Skeletal muscle satellite cell (primary cell): Measurements from ENCODE around the gene DDI1.
"Not testable (repeated sequence)": the region's sequence is repeated elsewhere in the genome, so short reads cannot be mapped to it uniquely, and the experiment has no call there.

ENCODE experiments used
- H3K27me3 ChIP-seq: 2 replicates; pipeline ENCODE4 v1.7.0; 2013; ENCODE audit warnings: low read length; ENCODE audit not compliant: control insufficient read depth, insufficient read depth
- H3K36me3 ChIP-seq: 2 replicates; pipeline ENCODE4 v1.7.0; 2013; ENCODE audit warnings: mild to moderate bottlenecking, control low read depth, low read length; ENCODE audit not compliant: insufficient read depth
- H3K4me1 ChIP-seq: 2 replicates; pipeline ENCODE4 v1.7.0; 2013; ENCODE audit warnings: low read length; ENCODE audit not compliant: control insufficient read depth, insufficient read depth
- H3K4me2 ChIP-seq: 2 replicates; pipeline ENCODE4 v1.7.0; 2013; ENCODE audit warnings: mild to moderate bottlenecking, low read length
- H3K4me3 ChIP-seq: 2 replicates; pipeline ENCODE4 v1.7.0; 2013; ENCODE audit warnings: low read length
- H3K9ac ChIP-seq: 2 replicates; pipeline ENCODE4 v1.7.0; 2013; ENCODE audit warnings: mild to moderate bottlenecking, low read depth, low read length, moderate library complexity
- H3K9me3 ChIP-seq: replicated peaks from 2 replicates; pipeline ENCODE4 v1.7.0; 2013; ENCODE audit warnings: mild to moderate bottlenecking, control low read depth, low read length

Gene DDI1

GRCh38 chr11:104043142-104043541, 6.7 kb downstream of the DDI1 start:
- Histone ChIP-seq H3K4me2 (no peak overlapping the region), H3K4me3 (no peak overlapping the region), H3K9me3 (no peaks in the 10 kb centered on the region), H3K27me3 (no peaks in the 10 kb centered on the region), H3K4me1 (no peaks in the 10 kb centered on the region), H3K36me3 (no peaks in the 10 kb centered on the region), H3K9ac (no peak overlapping the region)

GRCh38 chr11:104043678-104044239, 7.3 kb downstream of the DDI1 start:
- no peaks in the 10 kb centered on the region for H3K9me3 ChIP-seq
- H3K9ac ChIP-seq, result no peak overlapping the region
- no peaks in the 10 kb centered on the region for H3K36me3 ChIP-seq
- H3K27me3 ChIP-seq, result no peaks in the 10 kb centered on the region
- no peak overlapping the region for H3K4me3 ChIP-seq
- H3K4me1 ChIP-seq, result no peaks in the 10 kb centered on the region
- no peak overlapping the region for H3K4me2 ChIP-seq

- Histone ChIP-seq H3K4me1 (no peaks in the 10 kb centered on the region), H3K9me3 (no peaks in the 10 kb centered on the region), H3K4me3 (no peak overlapping the region), H3K36me3 (no peaks in the 10 kb centered on the region), H3K9ac (no peak overlapping the region), H3K4me2 (no peak overlapping the region), H3K27me3 (no peaks in the 10 kb centered on the region)
Measured at GRCh38 chr11:104046331-104046730, 9.9 kb downstream of the DDI1 start.

- not testable (repeated sequence) for H3K36me3 ChIP-seq, H3K4me1 ChIP-seq, H3K27me3 ChIP-seq, H3K4me3 ChIP-seq, H3K9me3 ChIP-seq, H3K4me2 ChIP-seq, H3K9ac ChIP-seq
Measured at GRCh38 chr11:104046858-104047257, 10.4 kb downstream of the DDI1 start.

- Histone ChIP-seq H3K4me2 (no peak overlapping the region), H3K4me3 (no peak overlapping the region), H3K9me3 (no peaks in the 10 kb centered on the region), H3K4me1 (no peaks in the 10 kb centered on the region), H3K9ac (no peak overlapping the region), H3K36me3 (no peaks in the 10 kb centered on the region), H3K27me3 (no peaks in the 10 kb centered on the region)
Measured at GRCh38 chr11:104049116-104049515, 12.7 kb downstream of the DDI1 start.

GRCh38 chr11:104051778-104052177, 15.3 kb downstream of the DDI1 start:
- no peak overlapping the region for H3K4me2 ChIP-seq
- H3K4me1 ChIP-seq, result no peaks in the 10 kb centered on the region
- no peaks in the 10 kb centered on the region for H3K27me3 ChIP-seq
- no peaks in the 10 kb centered on the region for H3K36me3 ChIP-seq
- no peak overlapping the region for H3K9ac ChIP-seq
- H3K9me3 ChIP-seq, result no peaks in the 10 kb centered on the region
- no peak overlapping the region for H3K4me3 ChIP-seq

GRCh38 chr11:104053743-104054478, 17.5 kb downstream of the DDI1 start:
- Histone ChIP-seq H3K4me2 (no peak overlapping the region), H3K36me3 (no peaks in the 10 kb centered on the region), H3K9me3 (no peaks in the 10 kb centered on the region)

GRCh38 chr11:104054911-104055529, 18.6 kb downstream of the DDI1 start:
- no peak overlapping the region for H3K9ac ChIP-seq
- no peaks in the 10 kb centered on the region for H3K9me3 ChIP-seq
- no peaks in the 10 kb centered on the region for H3K36me3 ChIP-seq

More at GRCh38 chr11:104053743-104054478, 17.5 kb downstream of the DDI1 start:
- no peaks in the 10 kb centered on the region for H3K4me1 ChIP-seq
- H3K4me3 ChIP-seq, result no peak overlapping the region
- H3K27me3 ChIP-seq, result no peaks in the 10 kb centered on the region
- H3K9ac ChIP-seq, result no peak overlapping the region

GRCh38 chr11:104055596-104055995, 19.2 kb downstream of the DDI1 start:
- Histone ChIP-seq H3K4me2 (no peak overlapping the region), H3K36me3 (no peaks in the 10 kb centered on the region), H3K27me3 (no peaks in the 10 kb centered on the region), H3K9me3 (no peaks in the 10 kb centered on the region), H3K4me1 (no peaks in the 10 kb centered on the region), H3K9ac (no peak overlapping the region), H3K4me3 (no peak overlapping the region)

More at GRCh38 chr11:104054911-104055529, 18.6 kb downstream of the DDI1 start:
- Histone ChIP-seq H3K27me3 (no peaks in the 10 kb centered on the region), H3K4me2 (no peak overlapping the region), H3K4me1 (no peaks in the 10 kb centered on the region), H3K4me3 (no peak overlapping the region)

GRCh38 chr11:104057908-104058307, 21.5 kb downstream of the DDI1 start:
- H3K4me2 ChIP-seq, result no peak overlapping the region
- H3K36me3 ChIP-seq, result no peaks in the 10 kb centered on the region
- H3K9me3 ChIP-seq, result no peaks in the 10 kb centered on the region
- no peak overlapping the region for H3K9ac ChIP-seq
- no peak overlapping the region for H3K4me3 ChIP-seq
- H3K4me1 ChIP-seq, result no peaks in the 10 kb centered on the region
- no peaks in the 10 kb centered on the region for H3K27me3 ChIP-seq

- no peaks in the 10 kb centered on the region for H3K4me1 ChIP-seq
- no peaks in the 10 kb centered on the region for H3K9me3 ChIP-seq
- no peak overlapping the region for H3K9ac ChIP-seq
Measured at GRCh38 chr11:104058680-104059079, 22.2 kb downstream of the DDI1 start.

More at GRCh38 chr11:104058680-104059079, 22.2 kb downstream of the DDI1 start:
- Histone ChIP-seq H3K4me2 (no peak overlapping the region), H3K4me3 (no peak overlapping the region), H3K36me3 (no peaks in the 10 kb centered on the region), H3K27me3 (no peaks in the 10 kb centered on the region)
